PC-3 (cell line): Measurements from ENCODE around the gene ITPR3. TPM values are rescaled to one million over a fixed set of nuclear protein-coding genes. Genes with fewer than 3 reads are reported as not detected.

Experiments
- ATAC-seq: fragments of 200-7000 bp; cut with Tn5 transposase; 2 replicates; pipeline ENCODE4 v1.9.1; 2020; ENCODE audit warnings: mild to moderate bottlenecking, moderate library complexity
- BruUV-seq: library from RNA; stranded (reverse); fragments of 400-500 nt; replicated peaks from 2 replicates; lab custom pipeline; 2021; lab: Mats Ljungman, UMichigan
- CTCF ChIA-PET: fragments of 300-600 bp; sonication (Branson Sonifier 250); formaldehyde crosslinking; loops from one replicate; lab custom pipeline; 2022; ENCODE audit warnings: antibody characterized with exemption; lab: Charles Lee
- POLR2A ChIA-PET: fragments of 300-600 bp; sonication (Branson Sonifier 250); formaldehyde crosslinking; loops from one replicate; lab custom pipeline; 2022; ENCODE audit warnings: antibody characterized with exemption; ENCODE audit not compliant: unreplicated experiment; lab: Charles Lee
- DNase-seq: peaks from one replicate; pipeline ENCODE4 v3.0.0-alpha.2; 2015
- H2AFZ ChIP-seq: fragments of 300-600 bp; sonication (generic); 2 replicates; pipeline ENCODE4 v1.6.0; 2016; ENCODE audit warnings: antibody characterized with exemption, low read length
- H3F3A ChIP-seq: fragments of 300-600 bp; sonication (generic); one replicate; pipeline ENCODE4 v1.6.0; 2017; ENCODE audit warnings: antibody characterized with exemption, low read length, control low read depth, mild to moderate bottlenecking; ENCODE audit not compliant: unreplicated experiment
- H3K27ac ChIP-seq: fragments of 300-600 bp; sonication (generic); 2 replicates; pipeline ENCODE4 v1.5.1; 2016; ENCODE audit warnings: mild to moderate bottlenecking, low read length
- H3K27me3 ChIP-seq: fragments of 300-600 bp; sonication (generic); 2 replicates; pipeline ENCODE4 v1.6.1; 2016; ENCODE audit warnings: low read length, mixed read lengths
- H3K36me3 ChIP-seq: fragments of 300-600 bp; sonication (generic); 2 replicates; pipeline ENCODE4 v1.6.1; 2016; ENCODE audit warnings: low read depth, mixed run types, low read length, mixed read lengths
- H3K4me1 ChIP-seq: fragments of 300-600 bp; sonication (generic); 2 replicates; pipeline ENCODE4 v1.5.1; 2016; ENCODE audit warnings: low read length; ENCODE audit not compliant: insufficient read depth
- H3K4me2 ChIP-seq: fragments of 300-600 bp; sonication (generic); 2 replicates; pipeline ENCODE4 v1.6.0; 2016; ENCODE audit warnings: low read length
- H3K4me3 ChIP-seq: fragments of 300-600 bp; sonication (generic); 2 replicates; pipeline ENCODE4 v1.5.1; 2016; ENCODE audit warnings: mild to moderate bottlenecking, low read length, mixed read lengths
- H3K79me2 ChIP-seq: fragments of 300-600 bp; sonication (generic); 2 replicates; pipeline ENCODE4 v1.6.1; 2017; ENCODE audit warnings: low read length, mixed read lengths
- H3K9ac ChIP-seq: fragments of 300-600 bp; sonication (generic); 2 replicates; pipeline ENCODE4 v1.6.0; 2016; ENCODE audit warnings: mild to moderate bottlenecking, low read length
- H3K9me2 ChIP-seq: fragments of 300-600 bp; sonication (generic); replicated peaks from 2 replicates; pipeline ENCODE4 v1.6.1; 2016; ENCODE audit warnings: mixed run types, low read length, mixed read lengths
- H3K9me3 ChIP-seq: fragments of 300-600 bp; sonication (generic); 2 replicates; pipeline ENCODE4 v1.6.1; 2016; ENCODE audit warnings: low read length, mixed read lengths
- H4K20me1 ChIP-seq: fragments of 300-600 bp; sonication (generic); 2 replicates; pipeline ENCODE4 v1.6.1; 2016; ENCODE audit warnings: low read length, mixed read lengths
- EZH2 ChIP-seq: fragments of 300-600 bp; sonication (generic); IDR thresholded peaks from one replicate; pipeline ENCODE4 v1.6.1; 2017; ENCODE audit warnings: antibody characterized with exemption, mild to moderate bottlenecking, low read length; ENCODE audit not compliant: unreplicated experiment
- EZH2phosphoT487 ChIP-seq: fragments of 300-600 bp; sonication (generic); IDR thresholded peaks from 2 replicates; pipeline ENCODE4 v1.6.1; 2018; ENCODE audit warnings: mild to moderate bottlenecking, antibody characterized with exemption, low read length, borderline replicate concordance
- intact Hi-C: fragments of 100-400 bp; cut with micrococcal nuclease; formaldehyde crosslinking; loops from 2 replicates; pipeline ENCODE4 v1.9.0; 2023
- total RNA-seq: library from RNA; depleted of rRNA; stranded (reverse); fragments of >200 nt; gene quantifications from 2 replicates; pipeline ENCODE4 v1.2.3, GENCODE V29; 2014
- TF ChIP-seq, protein P1 (sequence below): fragments of 300-600 bp; sonication (generic); conservative IDR thresholded peaks from 2 replicates; pipeline ENCODE4 v1.5.1; 2017; ENCODE audit warnings: antibody characterized with exemption, low read depth, mild to moderate bottlenecking, low read length

The ITPR3 gene
- total RNA-seq, 1 experiment from 2014 or later = 41.8 TPM

DNA sequence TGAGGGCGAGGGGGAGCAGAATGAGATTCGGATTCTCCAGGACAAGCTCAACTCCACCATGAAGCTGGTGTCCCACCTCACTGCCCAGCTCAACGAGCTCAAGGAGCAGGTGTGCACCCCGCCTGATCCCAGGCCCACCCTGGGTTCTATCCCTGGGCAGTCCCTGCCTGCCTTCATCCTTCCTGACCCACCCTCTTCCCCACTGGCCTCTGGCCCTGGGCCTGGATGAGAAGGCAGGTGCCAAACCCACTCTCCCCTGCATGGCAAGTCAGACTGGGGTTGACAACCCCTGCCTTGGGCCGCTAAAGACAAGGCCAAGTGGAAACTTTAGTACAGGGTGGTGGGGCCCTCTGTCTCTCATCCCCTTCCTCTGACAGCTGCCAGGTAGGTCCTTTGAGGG is 73.9 kb downstream of the ITPR3 start:
- no TSS peak for BruUV-seq

DNA sequence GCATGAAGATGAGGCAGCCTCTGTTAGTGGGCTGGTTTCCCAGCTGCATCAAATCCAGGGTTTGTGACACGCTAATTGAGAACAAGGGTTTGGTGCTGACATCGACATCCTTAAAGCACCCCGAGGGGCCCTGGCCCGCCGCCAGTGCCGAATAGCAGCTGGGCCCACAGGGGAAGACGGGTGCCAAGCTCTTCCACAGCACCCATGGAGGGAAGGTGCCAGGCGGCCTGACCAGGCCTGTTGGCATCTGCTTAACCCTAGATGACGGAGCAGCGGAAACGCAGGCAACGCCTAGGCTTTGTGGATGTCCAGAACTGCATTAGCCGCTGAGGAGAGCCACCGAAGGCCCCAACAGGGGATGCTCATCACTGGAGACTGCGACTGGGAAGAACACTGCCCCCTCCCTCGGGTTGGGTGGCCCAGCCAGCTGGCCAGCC is 74.3 kb downstream of the ITPR3 start:
- BruUV-seq = no TSS peak
- no peaks in the 10 kb centered on the region for H3K9me2 ChIP-seq
- CTCF ChIA-PET = no interaction called here
- peak overlapping the region; percentile 72 for H3K9ac ChIP-seq
- no peaks in the 10 kb centered on the region for H4K20me1 ChIP-seq
- H2AFZ ChIP-seq = no peak overlapping the region
- no peak overlapping the region for H3K4me3 ChIP-seq
- DNase-seq (no peak), ATAC-seq (no peak)
- no peaks in the 10 kb centered on the region for H3K9me3 ChIP-seq
- POLR2A ChIA-PET = no interaction called here
- intact Hi-C loops = no loop called here
- H3K36me3 ChIP-seq = peaks cover 60% of the 10 kb centered on the region
- H3K27me3 ChIP-seq = no peaks in the 10 kb centered on the region
- H3K27ac ChIP-seq = peak overlapping the region; percentile 94
- peak overlapping the region; percentile 30; the same call in 1 of the 2 replicates for H3K4me2 ChIP-seq
- TF ChIP-seq, protein P1, sequence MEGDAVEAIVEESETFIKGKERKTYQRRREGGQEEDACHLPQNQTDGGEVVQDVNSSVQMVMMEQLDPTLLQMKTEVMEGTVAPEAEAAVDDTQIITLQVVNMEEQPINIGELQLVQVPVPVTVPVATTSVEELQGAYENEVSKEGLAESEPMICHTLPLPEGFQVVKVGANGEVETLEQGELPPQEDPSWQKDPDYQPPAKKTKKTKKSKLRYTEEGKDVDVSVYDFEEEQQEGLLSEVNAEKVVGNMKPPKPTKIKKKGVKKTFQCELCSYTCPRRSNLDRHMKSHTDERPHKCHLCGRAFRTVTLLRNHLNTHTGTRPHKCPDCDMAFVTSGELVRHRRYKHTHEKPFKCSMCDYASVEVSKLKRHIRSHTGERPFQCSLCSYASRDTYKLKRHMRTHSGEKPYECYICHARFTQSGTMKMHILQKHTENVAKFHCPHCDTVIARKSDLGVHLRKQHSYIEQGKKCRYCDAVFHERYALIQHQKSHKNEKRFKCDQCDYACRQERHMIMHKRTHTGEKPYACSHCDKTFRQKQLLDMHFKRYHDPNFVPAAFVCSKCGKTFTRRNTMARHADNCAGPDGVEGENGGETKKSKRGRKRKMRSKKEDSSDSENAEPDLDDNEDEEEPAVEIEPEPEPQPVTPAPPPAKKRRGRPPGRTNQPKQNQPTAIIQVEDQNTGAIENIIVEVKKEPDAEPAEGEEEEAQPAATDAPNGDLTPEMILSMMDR = no peak
- TF ChIP-seq EZH2phosphoT487 = no peak
- no peak for TF ChIP-seq EZH2
- no peaks in the 10 kb centered on the region for H3F3A ChIP-seq
- peaks cover 14% of the 10 kb centered on the region; the same call in 1 of the 2 replicates for H3K79me2 ChIP-seq
- peaks cover 57% of the 10 kb centered on the region for H3K4me1 ChIP-seq

More for the DNA sequence above, 73.9 kb downstream of the ITPR3 start:
- Histone ChIP-seq H3K9ac (peak overlapping the region; percentile 72), H3K79me2 (peaks cover 14% of the 10 kb centered on the region; the same call in 1 of the 2 replicates), H3K4me1 (peaks cover 57% of the 10 kb centered on the region), H3K27me3 (no peaks in the 10 kb centered on the region), H3K4me2 (peak overlapping the region; percentile 30), H3K4me3 (no peak overlapping the region), H3K27ac (peak overlapping the region; percentile 94), H3K9me3 (no peaks in the 10 kb centered on the region), H3F3A (no peaks in the 10 kb centered on the region), H2AFZ (no peak overlapping the region), H4K20me1 (no peaks in the 10 kb centered on the region), H3K36me3 (peaks cover 57% of the 10 kb centered on the region), H3K9me2 (no peaks in the 10 kb centered on the region)
- DNase-seq = no peak
- CTCF ChIA-PET = interaction anchor here (0.9 to 1.2 kb wide), 2 partner anchors 105 to 115 kb away, joined by 5 read pairs; partner anchors contain the start of gene BAK1
- POLR2A ChIA-PET = no interaction called here
- TF ChIP-seq, protein P1 = no peak
- TF ChIP-seq EZH2 (no peak), EZH2phosphoT487 (no peak)
- no peak for ATAC-seq
- intact Hi-C loops = no loop called here

DNA sequence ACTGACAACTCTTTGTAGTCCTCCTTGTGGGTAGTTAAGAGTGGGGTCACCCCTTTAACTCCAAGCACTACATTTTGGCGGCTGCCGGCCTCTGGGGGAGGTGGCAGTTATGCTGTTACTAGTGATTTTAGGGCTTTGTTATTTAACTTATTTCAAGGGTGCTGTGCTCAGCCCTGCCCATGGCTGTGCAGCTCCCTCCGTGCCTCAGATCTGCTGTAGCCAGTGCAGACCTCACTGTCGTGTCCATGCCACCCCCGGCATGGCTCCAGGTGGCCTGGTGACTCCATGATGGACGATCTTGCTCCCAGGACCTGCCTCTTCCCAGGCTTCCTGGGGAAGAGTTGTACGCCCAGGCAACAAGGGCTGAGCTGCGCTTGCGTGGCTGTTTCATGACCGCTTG is 75.0 kb downstream of the ITPR3 start:
- ATAC-seq (no peak), DNase-seq (no peak)
- Histone ChIP-seq H3K9ac (no peak overlapping the region), H3K36me3 (peaks cover 59% of the 10 kb centered on the region), H4K20me1 (no peaks in the 10 kb centered on the region), H3K79me2 (peaks cover 14% of the 10 kb centered on the region; the same call in 1 of the 2 replicates), H3K27ac (peak overlapping the region; percentile 94), H3F3A (no peaks in the 10 kb centered on the region), H3K9me2 (no peaks in the 10 kb centered on the region), H3K4me1 (peaks cover 57% of the 10 kb centered on the region), H3K27me3 (no peaks in the 10 kb centered on the region), H3K4me2 (no peak overlapping the region), H3K4me3 (no peak overlapping the region), H2AFZ (no peak overlapping the region), H3K9me3 (no peaks in the 10 kb centered on the region)
- ChIA-PET CTCF (no interaction called here), POLR2A (no interaction called here)
- intact Hi-C loops = no loop called here
- TF ChIP-seq, protein P1 = no peak
- TF ChIP-seq EZH2phosphoT487 (no peak), EZH2 (no peak)
- no TSS peak for BruUV-seq
